H1 (cell line): ENCODE results near the gene CHEK2. TPM values are rescaled to one million over a fixed set of nuclear protein-coding genes. Genes with fewer than 3 reads are reported as not detected.
A peak's percentile ranks its signal among the peaks of the same experiment; 100 is the strongest.
"Not testable (repeated sequence)": the region's sequence is repeated elsewhere in the genome, so short reads cannot be mapped to it uniquely, and the experiment has no call there.

Experiments
- CTCF ChIA-PET: fragments of 300-600 bp; sonication (Branson Sonifier 250); formaldehyde crosslinking; loops from one replicate; lab custom pipeline; 2021; ENCODE audit not compliant: partially characterized antibody; lab: Charles Lee
- POLR2A ChIA-PET: fragments of 300-600 bp; sonication (Branson Sonifier 250); formaldehyde crosslinking; loops from one replicate; lab custom pipeline; 2021; ENCODE audit warnings: inconsistent platforms; ENCODE audit not compliant: partially characterized antibody; lab: Charles Lee
- DNase-seq, 2 experiments: peaks; one replicate each; pipeline versions ENCODE4 v3.0.0 to v3.0.0-alpha.2; 2010 to 2022; ENCODE audit warnings: low spot score in 2 of 2, low read depth in 1 of 2, mixed read lengths in 1 of 2
- FAIRE-seq: peaks from 2 replicates; lab custom pipeline; 2011; peaks lifted over from hg19 to GRCh38; lab: Jason Lieb, UNC
- H2AFZ ChIP-seq: 2 replicates; pipeline ENCODE4 v1.8.1; 2012; ENCODE audit warnings: low read length, inconsistent platforms
- H2AK5ac ChIP-seq: 2 replicates; pipeline ENCODE4 v1.6.1; 2013; ENCODE audit warnings: low read depth, low read length
- H2BK120ac ChIP-seq: replicated peaks from 2 replicates; pipeline ENCODE3; 2013; ENCODE audit warnings: low read depth, low read length, inconsistent platforms
- H2BK12ac ChIP-seq: 2 replicates; pipeline ENCODE4 v1.6.1; 2013; ENCODE audit warnings: low read depth, low read length
- H2BK15ac ChIP-seq: 2 replicates; pipeline ENCODE4 v1.6.1; 2013; ENCODE audit warnings: low read length
- H2BK20ac ChIP-seq: 2 replicates; pipeline ENCODE4 v1.6.1; 2013; ENCODE audit warnings: low read length
- H2BK5ac ChIP-seq: 2 replicates; pipeline ENCODE4 v1.6.1; 2013; ENCODE audit warnings: low read depth, low read length
- H3K14ac ChIP-seq: 2 replicates; pipeline ENCODE4 v1.6.1; 2013; ENCODE audit warnings: inconsistent platforms; ENCODE audit not compliant: insufficient read length
- H3K18ac ChIP-seq: 2 replicates; pipeline ENCODE4 v1.6.1; 2013; ENCODE audit warnings: low read length; ENCODE audit errors: extremely low read depth
- H3K23ac ChIP-seq: 2 replicates; pipeline ENCODE4 v1.6.1; 2013; ENCODE audit warnings: inconsistent platforms; ENCODE audit not compliant: insufficient read length
- H3K23me2 ChIP-seq: 2 replicates; pipeline ENCODE4 v1.6.1; 2013; ENCODE audit warnings: low read depth, low read length
- H3K27ac ChIP-seq: 2 replicates; pipeline ENCODE4 v1.6.1; 2011; ENCODE audit warnings: low read depth, low read length, inconsistent platforms
- H3K27me3 ChIP-seq, 4 experiments: replicated peaks in 1 of 4; 1 replicate in 1 of 4; 2 replicates in 3 of 4; pipeline versions ENCODE4 v1.6.1 to v1.8.1; 2011 to 2013; ENCODE audit warnings: low read length in 3 of 4, mild to moderate bottlenecking in 3 of 4, inconsistent platforms in 2 of 4, mixed read lengths in 2 of 4, moderate library complexity in 1 of 4; ENCODE audit not compliant: control insufficient read depth in 3 of 4, insufficient read depth in 3 of 4; ENCODE audit errors: extremely low read depth in 1 of 4
- H3K36me3 ChIP-seq, 4 experiments: 2 replicates each; pipeline versions ENCODE4 v1.6.1 to v1.8.1; 2011 to 2013; ENCODE audit warnings: mild to moderate bottlenecking in 4 of 4, low read length in 3 of 4, moderate library complexity in 2 of 4, control low read depth in 1 of 4, inconsistent platforms in 1 of 4; ENCODE audit not compliant: insufficient read depth in 4 of 4, control insufficient read depth in 2 of 4
- H3K4ac ChIP-seq: replicated peaks from 2 replicates; pipeline ENCODE3; 2013; ENCODE audit warnings: low read length, low read depth, mixed read lengths, inconsistent platforms; ENCODE audit not compliant: insufficient read length
- H3K4me1 ChIP-seq, 4 experiments: replicated peaks in 1 of 4; 1 replicate in 1 of 4; 2 replicates in 3 of 4; pipeline versions ENCODE4 v1.6.1 to v1.8.1; 2011 to 2013; ENCODE audit warnings: low read length in 3 of 4, inconsistent platforms in 2 of 4, mixed read lengths in 1 of 4; ENCODE audit not compliant: insufficient read depth in 4 of 4, control insufficient read depth in 3 of 4
- H3K4me2 ChIP-seq, 2 experiments: 2 replicates each; pipeline versions ENCODE4 v1.6.1 to v1.8.1; 2011 to 2013; ENCODE audit warnings: low read depth in 2 of 2, low read length in 2 of 2, control low read depth in 1 of 2, inconsistent platforms in 1 of 2, mild to moderate bottlenecking in 1 of 2; ENCODE audit not compliant: insufficient read depth in 1 of 2
- H3K4me3 ChIP-seq, 4 experiments: fragments of 200-600, 300-600 bp in 1 of 4; sonication (generic), shearing (Covaris generic), sonication (Bioruptor Twin) in 1 of 4; 2 replicates each; pipeline versions ENCODE4 v1.5.1 to v1.8.1; 2011 to 2016; ENCODE audit warnings: low read length in 4 of 4, low read depth in 3 of 4, control low read depth in 2 of 4, inconsistent platforms in 2 of 4, mild to moderate bottlenecking in 2 of 4, mixed read lengths in 1 of 4, moderate library complexity in 1 of 4; ENCODE audit not compliant: insufficient read depth in 2 of 4; ENCODE audit errors: extremely low read depth in 1 of 4
- H3K56ac ChIP-seq: replicated peaks from 2 replicates; pipeline ENCODE3; 2013; ENCODE audit warnings: low read depth, mild to moderate bottlenecking, mixed read lengths, low read length, inconsistent platforms; ENCODE audit not compliant: insufficient read length
- H3K79me1 ChIP-seq: 2 replicates; pipeline ENCODE4 v1.6.1; 2013; ENCODE audit warnings: low read depth, low read length, control low read depth
- H3K79me2 ChIP-seq, 2 experiments: 2 replicates each; pipeline versions ENCODE4 v1.6.1 to v1.8.1; 2012 to 2013; ENCODE audit warnings: low read length in 2 of 2, mild to moderate bottlenecking in 2 of 2, inconsistent platforms in 1 of 2; ENCODE audit not compliant: insufficient read depth in 2 of 2, control insufficient read depth in 1 of 2
- H3K9ac ChIP-seq, 4 experiments: replicated peaks in 1 of 4; 1 replicate in 1 of 4; 2 replicates in 3 of 4; pipeline versions ENCODE4 v1.6.1 to v1.8.1; 2011 to 2013; ENCODE audit warnings: low read depth in 3 of 4, low read length in 3 of 4, control low read depth in 2 of 4, mild to moderate bottlenecking in 2 of 4, moderate library complexity in 2 of 4, inconsistent platforms in 1 of 4; ENCODE audit errors: extremely low read depth in 1 of 4
- H3K9me3 ChIP-seq, 2 experiments: 2 replicates each; pipeline versions ENCODE4 v1.6.1 to v1.8.1; 2012 to 2013; ENCODE audit warnings: mild to moderate bottlenecking in 2 of 2, moderate library complexity in 2 of 2, control low read depth in 1 of 2, inconsistent platforms in 1 of 2, low read depth in 1 of 2, low read length in 1 of 2, mixed read lengths in 1 of 2; ENCODE audit not compliant: insufficient read depth in 2 of 2
- H4K20me1 ChIP-seq, 2 experiments: replicated peaks in 1 of 2; 2 replicates each; pipeline versions ENCODE3 to v1.8.1; 2011 to 2013; ENCODE audit warnings: inconsistent platforms in 2 of 2, low read length in 2 of 2, mild to moderate bottlenecking in 1 of 2; ENCODE audit not compliant: insufficient read depth in 2 of 2, control insufficient read depth in 1 of 2
- H4K5ac ChIP-seq: 2 replicates; pipeline ENCODE4 v1.6.1; 2013; ENCODE audit warnings: low read length, low read depth, mixed read lengths, inconsistent platforms; ENCODE audit not compliant: insufficient read length
- H4K8ac ChIP-seq: 2 replicates; pipeline ENCODE4 v1.8.0; 2013; ENCODE audit warnings: mild to moderate bottlenecking, moderate library complexity, low read length, inconsistent platforms; ENCODE audit not compliant: insufficient read depth; ENCODE audit errors: extremely low read depth
- H4K91ac ChIP-seq: replicated peaks from 2 replicates; pipeline ENCODE3; 2013; ENCODE audit warnings: low read length, mixed read lengths, inconsistent platforms; ENCODE audit not compliant: insufficient read length
- CEBPB ChIP-seq: IDR thresholded peaks from 2 replicates; pipeline ENCODE4 v1.6.1; 2012; ENCODE audit warnings: low read depth, low read length
- GABPA ChIP-seq: IDR thresholded peaks from 2 replicates; pipeline ENCODE4 v1.6.1; 2011; ENCODE audit warnings: mild to moderate bottlenecking, low read length, moderate library complexity, borderline replicate concordance; ENCODE audit not compliant: insufficient read depth
- KDM5A ChIP-seq: fragments of 200-600 bp; IDR thresholded peaks from 2 replicates; pipeline ENCODE4 v1.7.1; 2012; ENCODE audit warnings: mild to moderate bottlenecking, low read length, inconsistent platforms, mixed read lengths
- RAD21 ChIP-seq, 2 experiments: IDR thresholded peaks in 1 of 2; conservative IDR thresholded peaks in 1 of 2; 2 replicates each; pipeline ENCODE4 v1.6.1; 2011; ENCODE audit warnings: low read depth in 2 of 2, low read length in 2 of 2, improper control_type of control experiment in 1 of 2, inconsistent platforms in 1 of 2, mild to moderate bottlenecking in 1 of 2, moderate library complexity in 1 of 2
- SIX5 ChIP-seq: IDR thresholded peaks from 2 replicates; pipeline ENCODE4 v1.6.1; 2011; ENCODE audit warnings: mild to moderate bottlenecking, low read depth, low read length
- USF2 ChIP-seq: IDR thresholded peaks from 2 replicates; pipeline ENCODE4 v1.6.1; 2011; ENCODE audit warnings: low read length, improper control_type of control experiment
- WGBS, 2 experiments: shearing (Covaris generic) in 1 of 2; methylation state at CpG; one replicate each; pipeline versions ENCODE4 v1.1.6 to v1.1.7; 2013 to 2015; ENCODE audit warnings: low lambda C conversion rate in 2 of 2, mixed read lengths in 2 of 2, inconsistent platforms in 1 of 2, low coverage in 1 of 2, missing lambda C conversion rate in 1 of 2; ENCODE audit not compliant: insufficient replicate concordance in 2 of 2, insufficient coverage in 1 of 2, insufficient read length in 1 of 2; ENCODE audit errors: extremely low coverage in 1 of 2, missing lambda C conversion rate in 1 of 2; 5-methylcytosine and 5-hydroxymethylcytosine counted together
- polyA plus RNA-seq, 7 experiments: library from polyadenylated mRNA; depleted of rRNA in 3 of 7; stranded (reverse) in 5 of 7; unstranded in 2 of 7; fragments of >200 nt in 5 of 7; fragments of 200-250 nt in 2 of 7; gene quantifications; 1 replicate in 5 of 7; 2 replicates in 1 of 7; 4 replicates in 1 of 7; pipeline versions ENCODE4 v1.2.1 to v1.2.3, GENCODE V29; 2011 to 2013; ENCODE audit warnings: missing spikeins in 2 of 7, mixed read lengths in 2 of 7
- total RNA-seq: library from RNA; stranded (reverse); fragmentation: NEBNext Ultra II Directional; extraction: Animal tissue kit (Norgen Biotek cat#: 25700); gene quantifications from 2 replicates; pipeline ENCODE4 v1.2.1, GENCODE V29; 2021

CHEK2 gene
- total and polyA plus RNA-seq, 2 of the 8 experiments (the other 6 are each of a cell fraction or from before 2014, with no cell fraction given), result 74.9 to 89.5 TPM

GRCh38 chr22:28759861-28760560 lies 18.4 kb upstream of the CHEK2 start (continued):
- TF ChIP-seq USF2 (no peak), GABPA (no peak), CEBPB (peak; percentile 70), KDM5A (no peak), RAD21 (IDR thresholded peaks at IDR 0.05 in 1 of 2, conservative IDR thresholded peaks at IDR 0.05 in 1 of 2; ENCODE audit: low read depth in 2 of 2, low read length in 2 of 2) (no peak), SIX5 (no peak)

- not testable (repeated sequence) for H3K4me1 ChIP-seq, FAIRE-seq, H3K18ac ChIP-seq, H4K91ac ChIP-seq, H2BK5ac ChIP-seq, H3K4me3 ChIP-seq, H3K4me2 ChIP-seq, H2AFZ ChIP-seq, H3K27me3 ChIP-seq, H2BK12ac ChIP-seq, H2BK120ac ChIP-seq, H3K23ac ChIP-seq, H4K8ac ChIP-seq, H2BK15ac ChIP-seq, DNase-seq, H3K4ac ChIP-seq, H3K27ac ChIP-seq, H2AK5ac ChIP-seq, H3K79me2 ChIP-seq, H2BK20ac ChIP-seq, H3K79me1 ChIP-seq, H3K23me2 ChIP-seq, H4K20me1 ChIP-seq, H3K9me3 ChIP-seq, H3K9ac ChIP-seq, H3K56ac ChIP-seq, H3K14ac ChIP-seq, H4K5ac ChIP-seq
- POLR2A ChIA-PET, result interaction anchor here (1.0 kb wide), 1 partner anchor 39 kb away, joined by 7 read pairs; no protein-coding TSS in a partner anchor
- H3K36me3 ChIP-seq, result peaks cover 0 to 22% (median 9%) of the 10 kb centered on the region in 4 experiments; a peak in 6 of 8 replicates
- CTCF ChIA-PET, result interaction anchor here (1.8 kb wide), 1 partner anchor 12 kb away, joined by 4 read pairs; no protein-coding TSS in a partner anchor
- WGBS, 2 experiments, result 100% methylated on average over 3 of the region's 3 CpGs; no CpG with 5 or more reads in 1 of the 2 experiments
These were observed 12.9 kb upstream of the CHEK2 start for GRCh38 chr22:28754512-28754911.
